ENCODE results near the gene STIM1.
"Not testable (repeated sequence)": the region's sequence is repeated elsewhere in the genome, so short reads cannot be mapped to it uniquely, and the experiment has no call there.

Gene STIM1
- 115 to 172 (median 136) reads per million in 4 donors for total RNA-seq

- DNase-seq = peak; percentile 90 to 97 (median 95)
Observed at GRCh38 chr11:3854977-3855807, at the start of gene STIM1. Gene STIM1 (plus strand): TSS chr11:3855664. CDS start chr11:3856271, 607 bp downstream.

GRCh38 chr11:3807909-3808860 lies 47.3 kb upstream of the STIM1 start, which contains the start of gene PGAP2:
Gene PGAP2 (plus strand): TSS chr11:3808560. CDS start chr11:3811260, 2,700 bp downstream.
- peak; percentile 40 to 62 (median 49) for DNase-seq

GRCh38 chr11:3808861-3809623 lies 46.4 kb upstream of the STIM1 start:
- peak in 4 of 5 donors; percentile 31 to 73 (median 34) for DNase-seq

- DNase-seq = no peak
Observed at GRCh38 chr11:3809624-3809928, 45.9 kb upstream of the STIM1 start.

- DNase-seq = no peak
Observed at GRCh38 chr11:3810446-3810845, 45.0 kb upstream of the STIM1 start.

- DNase-seq = no peak
Observed at GRCh38 chr11:3810951-3811350, 44.5 kb upstream of the STIM1 start.

- DNase-seq = not testable (repeated sequence)
Observed at GRCh38 chr11:3814832-3815231, 40.6 kb upstream of the STIM1 start.

GRCh38 chr11:3815845-3816244 lies 39.6 kb upstream of the STIM1 start:
- DNase-seq = no peak

- DNase-seq = no peak
Observed at GRCh38 chr11:3816673-3817072, 38.8 kb upstream of the STIM1 start.

- DNase-seq = no peak
Observed at GRCh38 chr11:3817181-3817800, 38.2 kb upstream of the STIM1 start.

GRCh38 chr11:3820971-3821370 lies 34.5 kb upstream of the STIM1 start:
- DNase-seq = no peak

GRCh38 chr11:3822312-3822711 lies 33.2 kb upstream of the STIM1 start:
- DNase-seq = no peak

GRCh38 chr11:3823303-3823702 lies 32.2 kb upstream of the STIM1 start:
- no peak for DNase-seq

GRCh38 chr11:3823762-3824506 lies 31.5 kb upstream of the STIM1 start:
- DNase-seq = no peak

- DNase-seq = peak; percentile 49 to 77 (median 69)
Observed at GRCh38 chr11:3824714-3825472, 30.6 kb upstream of the STIM1 start.

- DNase-seq = no peak
Observed at GRCh38 chr11:3825473-3826154, 29.9 kb upstream of the STIM1 start.

GRCh38 chr11:3826721-3827120 lies 28.7 kb upstream of the STIM1 start:
- DNase-seq = no peak

- no peak for DNase-seq
Observed at GRCh38 chr11:3827434-3828186, 27.9 kb upstream of the STIM1 start.

GRCh38 chr11:3830088-3830487 lies 25.4 kb upstream of the STIM1 start:
- DNase-seq = no peak

Data from T-helper 1 cell (primary cell).